ENCODE measurements around the gene VMP1.
"Not testable (repeated sequence)": the region's sequence is repeated elsewhere in the genome, so short reads cannot be mapped to it uniquely, and the experiment has no call there.

VMP1 gene

GRCh38 chr17:59804901-59805465, 97.5 kb downstream of the VMP1 start:
- Histone ChIP-seq H3K79me2 (ENCODE audit: insufficient read depth, low read length) (no peaks in the 10 kb centered on the region), H3K27me3 (ENCODE audit: insufficient read depth, low read length, poor library complexity) (no peaks in the 10 kb centered on the region), H3K9me3 (ENCODE audit: insufficient read depth, low read length, severe bottlenecking) (no peaks in the 10 kb centered on the region), H4K20me1 (ENCODE audit: insufficient read depth, low read length) (no peaks in the 10 kb centered on the region), H3K4me1 (ENCODE audit: insufficient read depth, low read length) (no peaks in the 10 kb centered on the region), H2AFZ (ENCODE audit: low read depth, low read length) (no peak overlapping the region), H3K9ac (ENCODE audit: low read depth, low read length) (no peak overlapping the region), H3K27ac (ENCODE audit: low read length) (no peak overlapping the region), H3K4me2 (ENCODE audit: insufficient read depth, low read length) (no peak overlapping the region), H3K36me3 (ENCODE audit: insufficient read depth, low read length) (no peaks in the 10 kb centered on the region; the same call in 1 of the 2 replicates), H3K4me3 (ENCODE audit: low read depth in 1 of 2, low read length in 2 of 2) (no peak overlapping the region)
- DNase-seq = no peak
- no peak for ATAC-seq (ENCODE audit: insufficient read depth, low read depth)
- TF ChIP-seq, protein P1, sequence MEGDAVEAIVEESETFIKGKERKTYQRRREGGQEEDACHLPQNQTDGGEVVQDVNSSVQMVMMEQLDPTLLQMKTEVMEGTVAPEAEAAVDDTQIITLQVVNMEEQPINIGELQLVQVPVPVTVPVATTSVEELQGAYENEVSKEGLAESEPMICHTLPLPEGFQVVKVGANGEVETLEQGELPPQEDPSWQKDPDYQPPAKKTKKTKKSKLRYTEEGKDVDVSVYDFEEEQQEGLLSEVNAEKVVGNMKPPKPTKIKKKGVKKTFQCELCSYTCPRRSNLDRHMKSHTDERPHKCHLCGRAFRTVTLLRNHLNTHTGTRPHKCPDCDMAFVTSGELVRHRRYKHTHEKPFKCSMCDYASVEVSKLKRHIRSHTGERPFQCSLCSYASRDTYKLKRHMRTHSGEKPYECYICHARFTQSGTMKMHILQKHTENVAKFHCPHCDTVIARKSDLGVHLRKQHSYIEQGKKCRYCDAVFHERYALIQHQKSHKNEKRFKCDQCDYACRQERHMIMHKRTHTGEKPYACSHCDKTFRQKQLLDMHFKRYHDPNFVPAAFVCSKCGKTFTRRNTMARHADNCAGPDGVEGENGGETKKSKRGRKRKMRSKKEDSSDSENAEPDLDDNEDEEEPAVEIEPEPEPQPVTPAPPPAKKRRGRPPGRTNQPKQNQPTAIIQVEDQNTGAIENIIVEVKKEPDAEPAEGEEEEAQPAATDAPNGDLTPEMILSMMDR (IDR thresholded peaks at IDR 0.05; ENCODE audit: borderline replicate concordance, extremely low read depth, low read length, poor library complexity, severe bottlenecking) = no peak
- no peak for TF ChIP-seq EZH2 (IDR thresholded peaks at IDR 0.05; ENCODE audit: borderline replicate concordance, low read depth, low read length, severe bottlenecking)

DNA sequence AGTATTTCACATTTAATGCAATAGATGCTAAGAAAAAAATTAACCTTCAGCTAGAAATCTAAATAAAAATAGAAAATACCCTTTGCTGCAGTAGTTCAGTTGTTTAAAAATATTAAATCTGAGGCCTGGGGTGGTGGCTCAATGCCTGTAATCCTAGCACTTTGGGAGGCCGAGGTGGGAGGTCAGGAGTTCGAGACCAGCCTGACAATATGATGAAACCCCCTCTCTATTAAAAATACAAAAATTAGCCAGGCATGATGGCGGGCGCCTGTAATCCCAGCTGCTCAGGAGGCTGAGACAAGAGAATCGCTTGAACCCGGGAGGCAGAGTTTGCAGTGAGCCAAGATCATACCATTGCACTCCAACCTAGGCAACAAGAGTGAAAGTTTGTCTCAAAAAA, 98.9 kb downstream of the VMP1 start:
- not testable (repeated sequence) for H3K79me2 ChIP-seq (ENCODE audit: insufficient read depth, low read length); H2AFZ ChIP-seq (ENCODE audit: low read depth, low read length); H3K27me3 ChIP-seq (ENCODE audit: insufficient read depth, low read length, poor library complexity); H3K9me3 ChIP-seq (ENCODE audit: insufficient read depth, low read length, severe bottlenecking); H4K20me1 ChIP-seq (ENCODE audit: insufficient read depth, low read length); H3K4me3 ChIP-seq (ENCODE audit: low read depth in 1 of 2, low read length in 2 of 2); H3K36me3 ChIP-seq (ENCODE audit: insufficient read depth, low read length); DNase-seq; ATAC-seq (ENCODE audit: insufficient read depth, low read depth); H3K9ac ChIP-seq (ENCODE audit: low read depth, low read length); H3K4me2 ChIP-seq (ENCODE audit: insufficient read depth, low read length); H3K27ac ChIP-seq (ENCODE audit: low read length); H3K4me1 ChIP-seq (ENCODE audit: insufficient read depth, low read length)

- ATAC-seq (ENCODE audit: insufficient read depth, low read depth) (no peak), DNase-seq (no peak)
- TF ChIP-seq EZH2 (IDR thresholded peaks at IDR 0.05; ENCODE audit: borderline replicate concordance, low read depth, low read length, severe bottlenecking) = no peak
- TF ChIP-seq, protein P1 (IDR thresholded peaks at IDR 0.05; ENCODE audit: borderline replicate concordance, extremely low read depth, low read length, poor library complexity, severe bottlenecking) = no peak
- no peak overlapping the region for H2AFZ ChIP-seq (ENCODE audit: low read depth, low read length)
- no peaks in the 10 kb centered on the region for H3K27me3 ChIP-seq (ENCODE audit: insufficient read depth, low read length, poor library complexity)
- H3K4me1 ChIP-seq (ENCODE audit: insufficient read depth, low read length) = no peaks in the 10 kb centered on the region
- H3K27ac ChIP-seq (ENCODE audit: low read length) = no peak overlapping the region
- peaks cover 4% of the 10 kb centered on the region; the same call in 1 of the 2 replicates for H3K36me3 ChIP-seq (ENCODE audit: insufficient read depth, low read length)
- H3K4me3 ChIP-seq (ENCODE audit: low read depth in 1 of 2, low read length in 2 of 2) = no peak overlapping the region
- no peaks in the 10 kb centered on the region for H4K20me1 ChIP-seq (ENCODE audit: insufficient read depth, low read length)
- no peak overlapping the region for H3K4me2 ChIP-seq (ENCODE audit: insufficient read depth, low read length)
- H3K9ac ChIP-seq (ENCODE audit: low read depth, low read length) = no peak overlapping the region
- no peaks in the 10 kb centered on the region for H3K9me3 ChIP-seq (ENCODE audit: insufficient read depth, low read length, severe bottlenecking)
- H3K79me2 ChIP-seq (ENCODE audit: insufficient read depth, low read length) = no peaks in the 10 kb centered on the region
These were observed 100.5 kb downstream of the VMP1 start for GRCh38 chr17:59807892-59808509.

- Histone ChIP-seq H3K27me3 (ENCODE audit: insufficient read depth, low read length, poor library complexity) (no peaks in the 10 kb centered on the region), H3K4me1 (ENCODE audit: insufficient read depth, low read length) (no peaks in the 10 kb centered on the region), H2AFZ (ENCODE audit: low read depth, low read length) (no peak overlapping the region), H3K4me2 (ENCODE audit: insufficient read depth, low read length) (no peak overlapping the region), H3K27ac (ENCODE audit: low read length) (no peak overlapping the region), H3K79me2 (ENCODE audit: insufficient read depth, low read length) (no peaks in the 10 kb centered on the region), H3K9ac (ENCODE audit: low read depth, low read length) (no peak overlapping the region), H3K9me3 (ENCODE audit: insufficient read depth, low read length, severe bottlenecking) (no peaks in the 10 kb centered on the region), H3K36me3 (ENCODE audit: insufficient read depth, low read length) (peaks cover 11% of the 10 kb centered on the region), H3K4me3 (ENCODE audit: low read depth in 1 of 2, low read length in 2 of 2) (no peak overlapping the region), H4K20me1 (ENCODE audit: insufficient read depth, low read length) (no peaks in the 10 kb centered on the region)
- ATAC-seq (ENCODE audit: insufficient read depth, low read depth) = no peak
- DNase-seq = no peak
- no peak for TF ChIP-seq EZH2 (IDR thresholded peaks at IDR 0.05; ENCODE audit: borderline replicate concordance, low read depth, low read length, severe bottlenecking)
- TF ChIP-seq, protein P1 (IDR thresholded peaks at IDR 0.05; ENCODE audit: borderline replicate concordance, extremely low read depth, low read length, poor library complexity, severe bottlenecking) = no peak
These were observed 103.4 kb downstream of the VMP1 start for GRCh38 chr17:59810894-59811153.
